Measurements from ENCODE around the gene OSBPL2.
A peak's percentile ranks its signal among the peaks of the same experiment; 100 is the strongest.

The OSBPL2 gene

GRCh38 chr20:62236766-62237513 is 1.4 kb upstream of the OSBPL2 start:
- peaks cover 5% of the 10 kb centered on the region for H3K9me3 ChIP-seq (ENCODE audit: insufficient read depth, low read depth, low read length)
- WGBS (ENCODE audit: extremely low coverage, insufficient coverage, insufficient read length) = no CpG with 5 or more reads among the region's 28 CpGs

GRCh38 chr20:62237514-62237800 is 864 bp upstream of the OSBPL2 start:
- H3K9ac ChIP-seq (ENCODE audit: low read length) = no peak overlapping the region
- H4K8ac ChIP-seq (ENCODE audit: low read depth, low read length) = no peak overlapping the region
- H2BK12ac ChIP-seq (ENCODE audit: low read length) = no peak overlapping the region
- no peak overlapping the region for H3K4me2 ChIP-seq (ENCODE audit: low read length)
- H3K14ac ChIP-seq (ENCODE audit: low read length) = no peak overlapping the region
- H3K79me1 ChIP-seq (ENCODE audit: low read length) = peaks cover 2% of the 10 kb centered on the region
- no peak overlapping the region for H3K4ac ChIP-seq (ENCODE audit: low read depth, low read length)
- DNase-seq = no peak
- no peak overlapping the region for H2BK5ac ChIP-seq (ENCODE audit: low read depth, low read length, poor library complexity)
- H4K12ac ChIP-seq (ENCODE audit: low read depth, low read length) = no peak overlapping the region
- H3K18ac ChIP-seq (ENCODE audit: low read length) = no peak overlapping the region
- peaks cover 9% of the 10 kb centered on the region in 2 experiments for H3K4me1 ChIP-seq (ENCODE audit: control insufficient read depth in 1 of 2, insufficient read depth in 2 of 2, low read length in 2 of 2)
- H4K91ac ChIP-seq (ENCODE audit: low read depth, low read length) = peak overlapping the region; percentile 22
- no peak overlapping the region for H3K4me3 ChIP-seq (ENCODE audit: low read depth, low read length)
- H2BK120ac ChIP-seq (ENCODE audit: insufficient read depth, low read length, poor library complexity) = no peak overlapping the region
- H3K23ac ChIP-seq (ENCODE audit: low read length) = no peak overlapping the region
- peaks cover 5% of the 10 kb centered on the region for H3K9me3 ChIP-seq (ENCODE audit: insufficient read depth, low read depth, low read length)
- no peak overlapping the region for H2AK5ac ChIP-seq (ENCODE audit: low read length)
- peaks cover 8% of the 10 kb centered on the region for H3K79me2 ChIP-seq (ENCODE audit: control insufficient read depth, insufficient read depth, low read length, poor library complexity)
- H3K27ac ChIP-seq (ENCODE audit: low read depth, low read length) = no peak overlapping the region
- no CpG with 5 or more reads among the region's 1 CpG for WGBS (ENCODE audit: extremely low coverage, insufficient coverage, insufficient read length)
- H3K27me3 ChIP-seq (ENCODE audit: insufficient read depth, low read length) = no peaks in the 10 kb centered on the region
- H3K36me3 ChIP-seq (ENCODE audit: control insufficient read depth in 1 of 2, insufficient read depth in 2 of 2, low read length in 2 of 2) = peaks cover 8 to 9% of the 10 kb centered on the region in 2 experiments
- no peak overlapping the region for H2AFZ ChIP-seq (ENCODE audit: insufficient read depth, low read length, poor library complexity)

More at GRCh38 chr20:62236766-62237513, 1.4 kb upstream of the OSBPL2 start:
- Histone ChIP-seq H3K18ac (ENCODE audit: low read length) (no peak overlapping the region), H4K8ac (ENCODE audit: low read depth, low read length) (no peak overlapping the region), H2BK120ac (ENCODE audit: insufficient read depth, low read length, poor library complexity) (no peak overlapping the region), H3K79me1 (ENCODE audit: low read length) (peaks cover 2% of the 10 kb centered on the region), H3K27ac (ENCODE audit: low read depth, low read length) (no peak overlapping the region), H3K4ac (ENCODE audit: low read depth, low read length) (no peak overlapping the region), H2BK5ac (ENCODE audit: low read depth, low read length, poor library complexity) (no peak overlapping the region), H2AK5ac (ENCODE audit: low read length) (no peak overlapping the region), H2BK12ac (ENCODE audit: low read length) (no peak overlapping the region), H3K14ac (ENCODE audit: low read length) (no peak overlapping the region), H3K23ac (ENCODE audit: low read length) (no peak overlapping the region), H4K91ac (ENCODE audit: low read depth, low read length) (peak overlapping the region; percentile 22), H3K36me3 (ENCODE audit: control insufficient read depth in 1 of 2, insufficient read depth in 2 of 2, low read length in 2 of 2) (peaks cover 6% of the 10 kb centered on the region in 2 experiments), H3K27me3 (ENCODE audit: insufficient read depth, low read length) (no peaks in the 10 kb centered on the region), H3K4me1 (ENCODE audit: control insufficient read depth in 1 of 2, insufficient read depth in 2 of 2, low read length in 2 of 2) (peaks cover 9% of the 10 kb centered on the region in 2 experiments), H3K79me2 (ENCODE audit: control insufficient read depth, insufficient read depth, low read length, poor library complexity) (peaks cover 8% of the 10 kb centered on the region), H3K4me3 (ENCODE audit: low read depth, low read length) (no peak overlapping the region), H4K12ac (ENCODE audit: low read depth, low read length) (no peak overlapping the region), H3K9ac (ENCODE audit: low read length) (no peak overlapping the region), H3K4me2 (ENCODE audit: low read length) (no peak overlapping the region), H2AFZ (ENCODE audit: insufficient read depth, low read length, poor library complexity) (no peak overlapping the region)
- peak in 1 of 2 donors; percentile 27 for DNase-seq

- Histone ChIP-seq H3K27me3 (ENCODE audit: insufficient read depth, low read length) (no peaks in the 10 kb centered on the region), H3K79me1 (ENCODE audit: low read length) (peaks cover 2% of the 10 kb centered on the region), H3K18ac (ENCODE audit: low read length) (peak overlapping the region; percentile 94), H3K36me3 (ENCODE audit: control insufficient read depth in 1 of 2, insufficient read depth in 2 of 2, low read length in 2 of 2) (peaks cover 15 to 16% of the 10 kb centered on the region in 2 experiments), H3K9ac (ENCODE audit: low read length) (peak overlapping the region; percentile 49), H3K4me3 (ENCODE audit: low read depth, low read length) (peak overlapping the region; percentile 84), H2AK5ac (ENCODE audit: low read length) (peak overlapping the region; percentile 82), H3K4me1 (ENCODE audit: control insufficient read depth in 1 of 2, insufficient read depth in 2 of 2, low read length in 2 of 2) (peaks cover 9% of the 10 kb centered on the region in 2 experiments), H2BK12ac (ENCODE audit: low read length) (no peak overlapping the region), H3K79me2 (ENCODE audit: control insufficient read depth, insufficient read depth, low read length, poor library complexity) (peaks cover 11% of the 10 kb centered on the region), H2BK120ac (ENCODE audit: insufficient read depth, low read length, poor library complexity) (no peak overlapping the region), H3K27ac (ENCODE audit: low read depth, low read length) (peak overlapping the region; percentile 18), H3K4me2 (ENCODE audit: low read length) (peak overlapping the region; percentile 73), H3K4ac (ENCODE audit: low read depth, low read length) (peak overlapping the region; percentile 93), H4K12ac (ENCODE audit: low read depth, low read length) (peak overlapping the region; percentile 68), H2BK5ac (ENCODE audit: low read depth, low read length, poor library complexity) (no peak overlapping the region), H3K14ac (ENCODE audit: low read length) (peak overlapping the region; percentile 85), H3K23ac (ENCODE audit: low read length) (no peak overlapping the region), H2AFZ (ENCODE audit: insufficient read depth, low read length, poor library complexity) (peak overlapping the region; percentile 57), H3K9me3 (ENCODE audit: insufficient read depth, low read depth, low read length) (peaks cover 2% of the 10 kb centered on the region), H4K91ac (ENCODE audit: low read depth, low read length) (peak overlapping the region; percentile 90), H4K8ac (ENCODE audit: low read depth, low read length) (peak overlapping the region; percentile 88)
- whole genome bisulfite sequencing (ENCODE audit: extremely low coverage, insufficient coverage, insufficient read length) = no CpG with 5 or more reads among the region's 70 CpGs
- DNase-seq = peak in 1 of 2 donors; percentile 38
Observed at GRCh38 chr20:62238569-62239277, 402 bp downstream of the OSBPL2 start.

- no peak overlapping the region for H2BK5ac ChIP-seq (ENCODE audit: low read depth, low read length, poor library complexity)
- H4K91ac ChIP-seq (ENCODE audit: low read depth, low read length) = peak overlapping the region; percentile 8
- H3K27me3 ChIP-seq (ENCODE audit: insufficient read depth, low read length) = no peaks in the 10 kb centered on the region
- peak overlapping the region; percentile 71 for H3K4ac ChIP-seq (ENCODE audit: low read depth, low read length)
- no peak for DNase-seq
- H3K14ac ChIP-seq (ENCODE audit: low read length) = peak overlapping the region; percentile 58
- peak overlapping the region; percentile 19 for H3K18ac ChIP-seq (ENCODE audit: low read length)
- H2AK5ac ChIP-seq (ENCODE audit: low read length) = peak overlapping the region; percentile 63
- H3K79me2 ChIP-seq (ENCODE audit: control insufficient read depth, insufficient read depth, low read length, poor library complexity) = peaks cover 11% of the 10 kb centered on the region
- no CpG with 5 or more reads among the region's 23 CpGs for WGBS (ENCODE audit: extremely low coverage, insufficient coverage, insufficient read length)
- H2BK120ac ChIP-seq (ENCODE audit: insufficient read depth, low read length, poor library complexity) = no peak overlapping the region
- H3K36me3 ChIP-seq (ENCODE audit: control insufficient read depth in 1 of 2, insufficient read depth in 2 of 2, low read length in 2 of 2) = peaks cover 18 to 19% of the 10 kb centered on the region in 2 experiments
- peak overlapping the region; percentile 29 for H3K4me3 ChIP-seq (ENCODE audit: low read depth, low read length)
- H2BK12ac ChIP-seq (ENCODE audit: low read length) = peak overlapping the region; percentile 42
- H3K4me1 ChIP-seq (ENCODE audit: control insufficient read depth in 1 of 2, insufficient read depth in 2 of 2, low read length in 2 of 2) = peaks cover 9% of the 10 kb centered on the region in 2 experiments
- no peak overlapping the region for H3K23ac ChIP-seq (ENCODE audit: low read length)
- H3K9ac ChIP-seq (ENCODE audit: low read length) = no peak overlapping the region
- peaks cover 2% of the 10 kb centered on the region for H3K79me1 ChIP-seq (ENCODE audit: low read length)
- H4K8ac ChIP-seq (ENCODE audit: low read depth, low read length) = peak overlapping the region; percentile 47
- no peaks in the 10 kb centered on the region for H3K9me3 ChIP-seq (ENCODE audit: insufficient read depth, low read depth, low read length)
- peak overlapping the region; percentile 73 for H3K4me2 ChIP-seq (ENCODE audit: low read length)
- no peak overlapping the region for H2AFZ ChIP-seq (ENCODE audit: insufficient read depth, low read length, poor library complexity)
- H4K12ac ChIP-seq (ENCODE audit: low read depth, low read length) = peak overlapping the region; percentile 67
- H3K27ac ChIP-seq (ENCODE audit: low read depth, low read length) = no peak overlapping the region
Observed at GRCh38 chr20:62239278-62239879, 1.1 kb downstream of the OSBPL2 start.

All from trophoblast cell (in vitro differentiated cells and primary cell).